NCI-H748 (cell line): ENCODE data around the gene PLCL1.

Experiments
- DNase-seq: peaks from one replicate; lab custom pipeline; 2025; ENCODE audit not compliant: unreplicated experiment; lab: John Stamatoyannopoulos, UW

Gene PLCL1

DNA sequence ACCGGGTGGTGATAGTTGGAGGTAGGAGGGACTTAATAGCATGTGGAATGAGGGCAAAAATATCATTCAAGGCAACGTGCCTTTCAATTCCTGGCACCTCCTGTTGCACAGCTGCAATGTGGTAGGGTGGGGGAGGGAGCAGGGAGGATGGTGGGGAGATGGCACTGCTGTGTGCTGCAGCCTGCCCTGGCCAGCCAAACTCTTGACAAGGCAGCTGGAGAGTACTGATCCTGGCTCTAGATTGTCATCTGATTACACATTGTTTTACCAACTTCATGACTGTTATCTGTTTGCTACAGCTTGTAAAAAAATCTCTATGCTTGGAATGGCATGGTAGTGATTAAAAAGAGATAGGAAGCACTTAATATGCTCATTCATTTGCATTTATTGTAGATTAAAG is 47.7 kb downstream of the PLCL1 start:
- no peak for DNase-seq

DNA sequence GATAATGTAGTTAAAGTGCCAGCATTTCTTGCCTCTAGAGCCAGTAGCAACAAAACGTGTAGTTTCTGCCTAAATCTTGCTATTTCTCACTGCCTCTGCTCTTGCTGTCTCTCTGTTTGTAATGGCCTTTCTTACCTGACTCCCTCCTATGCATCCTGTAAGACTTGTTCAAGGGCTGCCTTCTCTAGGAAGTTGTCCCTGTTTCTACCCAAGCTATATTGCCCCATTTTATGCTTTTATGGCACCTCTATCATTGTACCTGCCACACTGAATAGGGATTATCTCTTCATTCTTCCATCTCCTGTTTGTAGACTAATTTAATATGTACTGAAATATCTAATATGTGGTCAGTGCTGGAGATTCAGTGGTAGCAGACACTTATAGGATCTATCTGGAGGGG is 49.2 kb downstream of the PLCL1 start:
- DNase-seq = no peak

DNA sequence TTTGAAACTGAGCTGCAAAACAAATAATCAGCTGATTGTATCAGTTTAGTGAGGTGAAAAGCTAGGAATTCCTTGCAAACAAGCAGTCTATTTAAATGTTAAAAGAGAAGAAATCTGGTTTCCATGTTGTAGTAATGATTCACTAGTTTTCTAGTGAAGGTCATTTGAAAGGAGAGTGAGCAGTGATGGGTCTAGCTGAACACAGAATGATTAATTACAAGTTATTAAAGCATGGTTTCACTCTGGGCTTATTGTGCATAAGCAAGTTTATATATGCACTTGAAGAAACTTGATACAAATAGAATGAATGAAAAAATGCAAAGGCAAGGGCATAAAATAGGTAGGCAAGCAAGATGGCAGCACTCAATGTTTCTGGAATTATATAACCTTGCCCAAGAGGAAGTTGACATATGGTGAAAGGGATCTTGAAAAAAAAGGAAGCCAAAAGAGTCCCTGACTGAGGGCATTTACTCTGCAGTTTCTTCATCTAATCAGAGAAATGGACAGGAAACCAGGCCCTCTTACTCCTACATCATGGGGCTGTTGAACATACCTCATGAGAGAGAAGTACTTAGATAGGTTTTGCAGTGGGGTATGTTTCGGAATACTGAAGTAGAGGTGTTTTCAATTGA is 53.2 kb downstream of the PLCL1 start:
- no peak for DNase-seq

DNA sequence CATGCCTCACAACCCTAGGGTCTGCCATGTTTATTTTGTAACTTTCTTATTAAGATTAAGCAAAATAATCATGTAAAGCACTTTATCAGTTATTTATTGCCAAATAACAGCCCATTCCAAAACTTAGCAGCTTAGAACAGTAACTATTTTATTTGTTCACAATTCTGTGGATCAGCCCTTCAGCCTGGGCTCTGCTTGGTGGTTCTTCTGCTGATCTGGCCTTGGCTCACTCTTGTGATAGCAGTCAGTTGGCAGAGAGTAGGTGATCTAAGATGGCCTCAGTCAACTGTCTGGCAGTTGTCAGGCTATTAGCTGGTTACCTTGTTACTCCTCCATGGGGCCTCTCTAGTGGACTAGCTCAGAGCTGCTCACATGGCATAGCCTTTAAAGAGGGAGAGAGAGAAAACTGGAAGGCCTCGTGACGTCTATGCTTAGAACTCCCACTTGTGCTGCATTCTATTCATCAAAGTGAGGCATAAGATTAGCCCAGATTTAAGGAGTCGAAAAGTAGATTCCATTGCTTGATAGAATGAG is 54.3 kb downstream of the PLCL1 start:
- no peak for DNase-seq

DNA sequence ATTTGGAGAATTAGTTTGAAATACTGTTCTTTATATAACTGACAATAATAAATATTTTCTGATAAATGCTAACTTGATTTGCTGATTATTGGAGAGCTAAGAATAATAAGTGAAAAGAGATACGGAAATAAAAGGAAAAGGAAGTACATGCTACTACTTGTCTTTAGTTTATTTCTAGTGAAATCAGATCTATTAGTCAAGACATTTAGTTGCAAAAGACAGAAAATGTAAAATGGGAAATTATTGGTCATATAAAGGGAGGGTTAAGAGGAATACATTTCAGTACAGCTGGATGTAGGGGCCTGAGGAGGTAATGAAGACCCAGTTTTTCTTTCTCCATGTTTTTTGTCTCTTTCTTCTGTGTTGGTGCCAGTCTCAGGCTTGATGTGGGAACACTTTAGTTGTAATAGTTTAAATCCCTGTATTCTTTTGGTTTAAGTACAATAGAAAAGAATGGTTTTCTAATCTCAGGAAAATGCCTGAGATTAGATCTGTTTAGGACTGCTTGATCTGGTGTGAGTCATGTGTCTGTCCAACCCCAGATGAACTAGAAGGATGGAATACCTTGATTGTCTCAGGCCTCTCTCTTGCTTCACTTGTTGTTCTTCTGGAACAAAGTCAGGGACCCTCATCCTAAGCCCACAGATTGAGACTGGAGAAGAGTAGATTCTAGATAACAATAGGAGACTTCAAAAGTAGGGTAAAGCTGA is 58.0 kb downstream of the PLCL1 start:
- no peak for DNase-seq

DNA sequence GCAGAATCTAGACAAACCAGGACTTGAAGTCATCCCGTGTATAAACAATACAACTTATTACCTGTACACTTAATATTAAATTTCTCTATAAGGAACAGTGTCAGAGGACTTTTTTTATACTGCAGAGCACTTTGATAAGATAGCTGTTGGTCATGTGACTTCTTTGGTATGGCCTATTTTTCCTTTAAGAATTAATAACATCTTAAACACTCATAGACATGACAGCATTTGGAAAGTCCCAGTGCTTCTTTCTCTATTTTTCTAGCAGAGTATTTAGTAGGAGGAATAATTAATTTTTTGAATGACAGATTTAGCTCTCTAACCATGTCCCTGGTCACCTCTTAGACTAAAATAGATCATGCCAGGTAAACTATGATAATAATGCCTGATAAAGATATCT is 59.4 kb downstream of the PLCL1 start:
- DNase-seq = no peak

DNA sequence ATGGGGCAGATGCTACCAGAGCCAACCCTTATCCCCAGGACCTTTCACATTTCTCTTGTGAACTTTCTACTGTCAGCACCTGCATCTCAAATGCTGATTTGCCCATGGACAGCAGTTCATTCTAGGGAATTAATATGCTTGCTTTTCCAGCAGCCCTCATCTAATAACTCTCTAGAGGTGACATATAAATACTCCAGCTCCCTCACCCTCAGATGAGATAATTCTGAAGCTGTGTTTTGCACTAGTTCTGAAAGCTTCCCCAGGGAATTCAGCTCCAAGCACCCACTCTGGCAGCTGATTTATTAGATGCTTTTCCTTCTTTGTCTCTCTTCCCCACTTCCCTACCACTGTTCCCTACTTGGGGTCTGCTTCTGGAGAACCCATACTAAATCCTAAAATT is 62.1 kb downstream of the PLCL1 start:
- DNase-seq = no peak

DNA sequence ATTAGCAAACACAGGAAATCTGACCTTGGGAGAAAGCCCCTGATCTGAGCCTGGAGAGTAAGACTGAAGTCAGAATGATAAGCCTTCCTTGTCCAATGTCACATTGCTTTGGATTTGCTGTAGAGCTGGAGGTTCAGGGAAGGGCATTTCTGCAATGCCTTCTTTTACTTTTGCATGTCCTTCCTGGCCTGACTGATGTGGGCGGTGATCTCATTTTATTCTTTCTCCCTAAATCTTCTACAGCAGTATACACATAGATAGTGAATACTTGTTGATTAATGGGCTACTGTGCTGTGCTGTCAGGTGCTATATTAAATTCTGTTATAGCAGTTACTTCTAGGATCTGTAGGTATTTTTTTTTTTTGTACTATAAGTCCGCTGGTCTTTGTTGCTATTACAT is 62.6 kb downstream of the PLCL1 start:
- DNase-seq = no peak

DNA sequence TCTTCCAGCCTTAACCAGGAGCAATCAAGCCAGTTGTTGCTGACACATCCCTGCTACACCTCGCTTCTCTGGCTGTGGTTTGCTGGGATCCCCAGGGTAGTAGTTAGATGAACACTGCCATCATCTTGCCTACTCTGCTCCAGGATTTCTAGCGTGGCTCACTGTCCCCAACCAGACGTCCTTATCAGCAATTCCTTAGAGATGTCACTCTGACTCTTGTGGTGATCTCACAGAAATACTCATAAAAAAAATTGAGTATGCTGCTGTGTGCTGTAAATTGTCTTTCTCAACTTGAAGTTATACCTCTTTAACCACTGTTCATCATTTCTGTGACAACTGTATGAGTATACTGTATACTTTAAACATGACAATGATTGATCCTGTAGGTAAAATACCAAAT is 63.2 kb downstream of the PLCL1 start:
- DNase-seq = no peak

DNA sequence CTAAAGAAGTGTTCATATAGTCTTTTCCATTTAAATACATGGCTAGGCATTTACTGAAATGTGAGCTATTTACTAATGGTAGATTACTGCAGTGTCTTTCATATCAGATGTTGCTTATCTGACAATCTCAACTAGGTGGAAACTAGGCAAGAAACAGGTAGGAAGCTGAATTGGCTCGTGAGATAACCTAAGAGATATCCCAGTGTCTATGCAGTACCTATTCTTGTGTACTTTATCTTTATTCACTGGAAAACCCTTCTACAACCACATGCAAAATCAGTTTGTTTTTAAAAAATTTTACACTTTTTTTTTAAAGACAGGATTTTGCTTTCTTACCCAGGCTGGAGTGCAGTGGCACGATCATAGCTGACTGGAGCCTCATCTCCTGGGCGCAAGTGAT is 63.8 kb downstream of the PLCL1 start:
- DNase-seq = no peak

DNA sequence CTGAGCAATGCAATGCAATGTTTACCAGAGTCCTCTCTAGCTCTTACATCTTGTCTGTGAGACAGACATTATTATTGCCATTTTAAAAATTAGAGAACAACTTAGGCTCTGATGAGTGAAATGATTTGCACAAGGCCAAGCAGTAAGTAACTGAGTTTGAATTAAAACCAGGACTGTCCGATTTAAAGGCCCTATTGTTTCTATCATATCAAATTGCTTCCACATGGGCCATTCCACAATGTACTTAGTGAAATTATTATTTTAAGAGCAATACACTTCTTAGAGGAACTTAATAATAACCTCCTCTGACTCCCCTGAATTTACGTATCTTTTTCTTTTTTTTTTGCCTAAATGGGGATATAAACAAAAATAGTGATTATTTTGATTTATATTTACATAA is 64.6 kb downstream of the PLCL1 start:
- DNase-seq = no peak

DNA sequence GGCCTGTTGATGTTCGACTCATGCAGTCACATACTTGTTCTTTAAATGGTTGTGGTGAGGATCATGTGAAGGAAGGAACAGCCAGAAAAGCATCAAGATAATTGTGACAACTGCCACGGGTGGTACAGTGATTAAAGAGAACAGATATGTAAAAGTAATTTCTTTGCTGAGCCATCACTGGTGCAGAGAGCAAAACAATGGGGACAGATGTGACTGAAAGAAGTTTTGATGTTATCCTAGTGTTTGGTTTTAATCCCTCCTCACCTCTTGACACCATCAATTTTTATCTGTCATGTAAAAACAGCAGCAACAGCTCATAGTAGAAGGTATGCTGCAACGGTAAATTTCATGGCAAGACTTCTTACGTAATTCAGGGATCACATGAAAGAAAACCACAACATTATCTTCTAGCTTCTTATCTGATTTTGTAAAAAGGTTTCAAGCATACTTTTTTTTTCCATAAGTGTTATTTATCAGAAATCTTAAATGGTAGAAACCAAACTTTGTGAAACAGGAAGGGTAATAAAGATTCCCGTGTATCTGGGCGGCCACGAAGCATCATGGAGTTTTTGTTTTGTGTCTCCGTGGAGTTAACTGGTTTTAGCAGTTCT is 65.2 kb downstream of the PLCL1 start:
- DNase-seq = no peak

DNA sequence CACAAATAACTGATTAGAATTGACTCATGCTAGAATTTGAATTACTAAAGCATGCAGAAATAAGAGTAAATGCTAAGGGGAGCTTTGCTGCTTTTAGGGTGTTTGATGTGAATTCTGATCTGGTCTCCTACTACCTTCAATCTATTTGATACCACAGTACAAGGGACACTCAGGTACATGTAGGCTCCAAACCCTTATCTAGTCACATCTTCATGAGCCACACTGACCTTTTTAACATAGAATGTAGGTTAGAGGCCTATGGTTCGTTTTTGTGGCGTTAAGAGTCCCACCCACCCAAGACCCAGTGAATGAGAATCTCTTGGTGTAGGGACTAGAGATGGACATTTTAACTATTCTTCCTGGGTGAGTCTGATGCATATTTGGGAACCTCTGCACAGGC is 65.7 kb downstream of the PLCL1 start:
- DNase-seq = no peak

DNA sequence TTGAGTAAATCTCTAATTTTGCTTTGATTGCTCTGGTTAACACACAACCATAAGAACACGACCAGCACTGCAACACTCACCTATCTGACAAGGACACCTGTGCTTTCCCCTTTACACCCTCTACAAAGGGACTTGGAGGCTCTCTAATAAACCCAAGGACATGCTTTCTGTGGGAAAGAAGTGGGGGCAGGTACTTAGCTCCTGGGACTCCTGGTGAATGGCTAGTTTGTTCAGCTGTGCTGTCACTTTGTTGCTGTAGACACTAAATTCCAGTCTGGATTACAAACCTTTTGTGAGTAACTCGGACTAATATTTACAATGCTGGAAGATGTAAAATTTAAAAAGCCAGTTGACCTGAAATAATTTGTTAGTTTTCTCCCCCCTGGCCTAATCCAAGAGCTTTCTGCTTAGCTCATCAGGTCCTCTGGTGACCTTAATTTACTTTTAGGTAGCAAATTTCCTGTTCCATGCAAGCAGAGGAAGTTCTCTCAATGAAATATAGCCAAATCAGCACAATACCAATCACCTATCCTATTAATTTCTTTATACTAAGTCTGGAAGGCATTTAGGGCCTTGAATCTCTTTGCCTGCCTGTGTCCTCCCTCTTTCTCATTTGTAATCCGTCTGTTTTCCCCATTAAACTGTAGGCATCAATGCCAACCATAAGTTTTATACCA is 67.5 kb downstream of the PLCL1 start:
- peak; percentile 75 for DNase-seq

DNA sequence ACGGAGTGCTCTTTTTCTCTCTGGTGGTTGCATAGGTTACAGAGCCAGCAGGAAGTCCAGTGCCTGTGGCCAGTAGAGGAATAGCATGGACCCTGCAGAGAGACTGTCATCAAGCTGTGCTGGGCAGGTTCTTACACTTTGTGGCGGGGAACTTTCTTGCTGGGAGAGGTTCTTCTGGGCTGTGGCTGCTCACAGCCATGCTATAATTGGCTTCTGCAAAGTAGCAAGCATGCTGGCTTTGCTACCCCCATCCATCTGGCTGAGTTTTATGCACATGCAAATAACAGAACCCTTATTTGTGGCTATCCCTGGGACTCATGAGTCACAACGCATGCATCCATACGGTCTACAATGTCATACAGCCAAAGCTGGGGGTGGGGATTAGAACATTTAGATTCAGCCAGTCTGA is 68.9 kb downstream of the PLCL1 start:
- no peak for DNase-seq

DNA sequence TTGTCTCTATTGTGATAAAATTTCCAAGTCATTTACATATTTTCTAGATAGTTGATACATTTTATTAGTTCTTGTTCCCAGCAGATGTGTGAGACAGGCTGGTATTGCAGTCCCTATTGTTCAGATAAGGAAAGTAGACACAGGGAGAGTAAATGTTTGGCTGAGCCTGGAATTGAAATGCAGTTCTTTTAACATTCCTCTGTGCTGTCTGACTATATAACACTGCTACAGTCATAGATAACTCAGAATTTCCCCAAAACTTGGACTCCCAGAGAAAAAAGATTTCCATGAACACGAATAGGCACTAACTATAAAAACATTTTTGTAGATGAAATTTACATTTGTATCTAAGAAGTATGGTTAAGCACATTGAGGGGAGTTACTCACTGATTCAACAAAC is 71.4 kb downstream of the PLCL1 start:
- no peak for DNase-seq

DNA sequence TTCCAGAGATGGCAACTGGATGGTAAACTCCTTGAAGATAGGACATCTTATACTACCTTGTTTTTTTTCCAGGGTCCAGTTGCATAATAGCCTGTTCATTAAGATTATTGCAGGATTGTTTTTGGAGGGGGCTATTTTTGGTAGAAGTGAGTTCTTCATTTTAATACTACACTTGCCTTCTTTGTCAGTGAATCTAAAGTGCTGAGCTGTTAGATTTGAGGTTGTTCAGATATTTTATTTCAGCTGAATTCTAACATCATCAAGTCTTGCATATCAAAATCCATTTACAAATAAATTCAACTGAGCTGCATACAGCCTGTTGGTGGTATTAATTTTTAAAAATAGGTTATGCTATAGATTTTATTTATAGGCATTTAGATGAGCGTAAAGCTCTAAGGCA is 72.1 kb downstream of the PLCL1 start:
- DNase-seq = no peak

DNA sequence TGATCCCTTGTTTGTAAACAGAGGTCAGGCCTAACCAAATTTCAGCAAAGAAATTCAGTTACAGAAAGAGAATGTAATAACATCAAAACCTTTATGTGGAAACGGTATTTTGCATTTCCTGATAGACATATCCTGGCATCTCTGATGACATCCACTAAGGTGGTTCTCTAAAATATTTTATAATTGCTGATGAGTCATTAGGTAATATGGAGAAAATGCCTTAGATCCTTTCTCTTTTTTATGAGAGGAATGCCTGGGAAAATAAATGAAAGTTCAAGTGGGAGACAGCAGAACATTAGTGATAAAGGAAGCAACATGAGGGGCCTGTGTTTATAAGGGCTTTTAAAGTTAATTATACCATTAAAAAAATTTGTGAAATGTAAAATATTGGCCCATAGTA is 72.6 kb downstream of the PLCL1 start:
- no peak for DNase-seq

DNA sequence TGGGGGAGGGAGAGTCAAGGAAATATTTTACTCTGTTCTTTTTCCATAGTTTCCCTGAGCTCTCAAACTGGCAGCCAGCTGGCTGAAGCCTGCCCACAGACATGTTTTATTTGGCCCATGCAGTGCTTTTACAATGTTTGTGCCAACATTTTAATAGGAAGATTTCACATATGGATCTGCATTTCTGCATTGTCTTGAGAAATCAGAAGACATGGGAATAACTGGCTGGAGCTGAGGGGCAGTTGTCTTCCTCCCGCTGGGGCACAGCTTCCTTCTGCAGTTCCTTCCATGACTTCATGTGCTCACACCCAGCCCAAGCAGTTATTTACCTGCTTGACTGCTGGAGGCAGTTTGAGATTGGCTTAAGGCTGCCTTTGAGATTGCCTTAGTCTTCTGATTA is 74.4 kb downstream of the PLCL1 start:
- no peak for DNase-seq

DNA sequence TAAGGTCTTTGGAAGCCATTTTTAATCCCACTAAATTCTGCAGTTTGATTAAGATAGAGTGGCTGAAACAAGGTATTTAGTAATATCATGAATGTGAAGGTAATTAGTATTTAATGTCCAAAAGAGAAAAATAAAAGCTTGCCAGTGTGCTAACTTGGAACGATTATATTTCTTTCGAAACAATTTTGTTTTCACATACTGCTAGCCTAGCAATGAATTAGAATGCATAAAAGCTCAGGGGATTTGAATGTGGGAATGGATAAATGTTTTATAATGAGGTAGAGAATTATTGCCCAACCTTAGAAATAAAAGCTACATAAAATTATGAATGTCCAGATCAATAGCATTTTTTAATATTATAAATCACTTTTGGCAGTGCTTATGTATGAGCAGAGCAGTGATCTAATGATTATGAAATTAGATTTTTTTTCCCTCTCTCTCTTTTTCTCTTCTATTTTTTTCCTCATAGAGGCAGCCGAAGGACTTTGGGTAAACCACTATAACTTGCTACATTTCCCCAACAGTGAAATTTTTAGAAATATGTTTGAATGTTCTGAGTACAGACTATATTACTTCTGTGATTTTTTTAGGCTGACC is 75.5 kb downstream of the PLCL1 start:
- DNase-seq = no peak

DNA sequence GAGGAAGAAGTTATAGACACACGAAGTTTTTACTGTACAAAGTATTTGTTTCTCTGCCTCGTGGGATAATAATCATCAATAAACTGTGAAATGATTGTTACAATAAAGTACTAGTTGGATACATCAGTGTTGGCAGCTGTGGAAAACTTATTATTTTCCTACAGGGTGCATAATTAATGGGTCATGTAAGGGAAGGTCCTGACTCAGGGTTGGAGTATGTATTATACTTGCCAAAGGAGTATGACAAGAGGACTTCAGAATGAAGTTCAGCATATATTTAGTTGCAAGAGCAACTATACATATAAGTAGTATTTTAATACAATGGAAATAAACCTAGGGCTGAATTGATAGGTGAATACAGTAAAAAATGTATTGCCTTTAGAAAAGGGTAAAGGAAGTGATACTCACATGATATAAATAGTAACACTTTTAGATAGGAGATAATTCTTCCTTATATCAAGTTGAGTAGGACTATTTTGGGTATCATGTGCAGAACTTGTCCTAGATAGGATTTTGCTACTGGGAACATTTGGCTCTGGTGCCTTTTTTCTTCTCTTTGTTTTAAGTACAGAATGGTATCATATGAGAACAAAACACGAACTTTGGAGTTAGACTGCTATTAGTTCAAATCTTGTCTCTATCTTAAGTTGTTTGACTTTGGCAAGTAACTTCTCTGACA is 79.1 kb downstream of the PLCL1 start:
- DNase-seq = no peak
